GM13976 (cell line): ENCODE data around the gene NUP160.

Experiments used
- DNase-seq: peaks from one replicate; pipeline ENCODE4 v3.0.0; 2012; ENCODE audit warnings: low spot score
- in situ Hi-C: fragments of 300-500 bp; cut with MboI; formaldehyde crosslinking; loops from one replicate; pipeline ENCODE4 v1.12.0; 2022; ENCODE audit warnings: low sequenced_read_pairs, mixed read lengths, inconsistent platforms; ENCODE audit not compliant: unreplicated experiment
- TF ChIP-seq, protein P1 (sequence below): IDR thresholded peaks from 2 replicates; pipeline ENCODE4 v1.5.1; 2012; ENCODE audit warnings: borderline replicate concordance, mild to moderate bottlenecking; ENCODE audit not compliant: insufficient read depth; ENCODE audit errors: extremely low read depth, missing control alignments, control extremely low read depth

NUP160 gene

DNA sequence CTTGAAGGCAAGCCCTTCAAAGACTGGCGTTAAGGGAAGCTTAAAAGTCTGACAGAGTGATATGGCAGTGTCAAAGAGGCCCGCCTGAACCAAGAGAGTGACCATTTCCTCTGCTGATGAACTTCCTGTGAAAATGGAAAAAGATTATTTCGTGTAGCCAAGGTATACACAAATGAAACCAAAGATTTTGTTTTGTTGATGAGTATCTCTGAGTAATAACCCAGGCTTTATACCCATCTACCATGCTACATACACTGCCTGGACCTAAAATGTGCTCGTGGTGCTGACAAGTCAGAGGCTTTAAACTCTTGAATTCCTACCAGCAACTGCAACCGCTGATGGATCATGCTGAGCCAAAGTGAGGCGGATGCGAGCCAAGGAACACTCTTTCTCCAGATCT lies 60.0 kb downstream of the NUP160 start:
- TF ChIP-seq, protein P1, sequence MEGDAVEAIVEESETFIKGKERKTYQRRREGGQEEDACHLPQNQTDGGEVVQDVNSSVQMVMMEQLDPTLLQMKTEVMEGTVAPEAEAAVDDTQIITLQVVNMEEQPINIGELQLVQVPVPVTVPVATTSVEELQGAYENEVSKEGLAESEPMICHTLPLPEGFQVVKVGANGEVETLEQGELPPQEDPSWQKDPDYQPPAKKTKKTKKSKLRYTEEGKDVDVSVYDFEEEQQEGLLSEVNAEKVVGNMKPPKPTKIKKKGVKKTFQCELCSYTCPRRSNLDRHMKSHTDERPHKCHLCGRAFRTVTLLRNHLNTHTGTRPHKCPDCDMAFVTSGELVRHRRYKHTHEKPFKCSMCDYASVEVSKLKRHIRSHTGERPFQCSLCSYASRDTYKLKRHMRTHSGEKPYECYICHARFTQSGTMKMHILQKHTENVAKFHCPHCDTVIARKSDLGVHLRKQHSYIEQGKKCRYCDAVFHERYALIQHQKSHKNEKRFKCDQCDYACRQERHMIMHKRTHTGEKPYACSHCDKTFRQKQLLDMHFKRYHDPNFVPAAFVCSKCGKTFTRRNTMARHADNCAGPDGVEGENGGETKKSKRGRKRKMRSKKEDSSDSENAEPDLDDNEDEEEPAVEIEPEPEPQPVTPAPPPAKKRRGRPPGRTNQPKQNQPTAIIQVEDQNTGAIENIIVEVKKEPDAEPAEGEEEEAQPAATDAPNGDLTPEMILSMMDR = no peak
- no peak for DNase-seq
- in situ Hi-C loops = no loop called here

GRCh38 chr11:47786373-47786772 lies 61.8 kb downstream of the NUP160 start:
- DNase-seq = no peak
- TF ChIP-seq, protein P1 = no peak
- in situ Hi-C loops = no loop called here

DNA sequence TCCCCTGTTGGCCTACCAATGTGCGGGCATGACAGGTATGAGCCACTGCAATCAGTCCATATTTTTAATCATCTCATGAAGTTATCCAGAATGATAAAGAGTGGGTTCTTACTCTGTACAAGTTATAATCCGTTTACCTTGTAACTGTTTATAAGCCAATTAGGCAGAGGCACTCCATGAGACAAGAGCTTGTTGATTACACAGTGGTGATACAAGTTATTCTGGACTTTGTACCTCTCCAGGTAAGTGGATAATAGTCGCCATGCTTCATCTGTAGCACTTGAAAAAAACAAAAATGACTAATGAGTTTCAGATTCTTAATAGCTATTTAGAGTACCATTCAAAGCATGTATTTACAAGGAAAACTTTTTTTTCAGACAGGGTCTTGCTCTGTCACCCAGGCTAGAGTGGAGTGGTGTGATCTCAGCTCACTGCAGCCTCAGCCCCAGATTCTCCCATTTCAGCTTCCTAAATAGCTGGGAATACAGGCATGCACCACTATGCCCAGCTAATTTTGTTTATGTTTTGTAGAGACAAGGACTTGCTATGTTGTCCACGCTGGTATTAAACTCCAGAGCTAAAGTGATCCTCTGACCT lies 63.3 kb downstream of the NUP160 start:
- in situ Hi-C loops = no loop called here
- no peak for DNase-seq
- TF ChIP-seq, protein P1 = no peak

GRCh38 chr11:47783087-47783610 lies 65.0 kb downstream of the NUP160 start:
- DNase-seq = no peak
- TF ChIP-seq, protein P1 = no peak
- in situ Hi-C loops = no loop called here

- DNase-seq = no peak
- in situ Hi-C loops = no loop called here
- TF ChIP-seq, protein P1 = no peak
Observed at GRCh38 chr11:47778878-47779483, 69.2 kb downstream of the NUP160 start.

DNA sequence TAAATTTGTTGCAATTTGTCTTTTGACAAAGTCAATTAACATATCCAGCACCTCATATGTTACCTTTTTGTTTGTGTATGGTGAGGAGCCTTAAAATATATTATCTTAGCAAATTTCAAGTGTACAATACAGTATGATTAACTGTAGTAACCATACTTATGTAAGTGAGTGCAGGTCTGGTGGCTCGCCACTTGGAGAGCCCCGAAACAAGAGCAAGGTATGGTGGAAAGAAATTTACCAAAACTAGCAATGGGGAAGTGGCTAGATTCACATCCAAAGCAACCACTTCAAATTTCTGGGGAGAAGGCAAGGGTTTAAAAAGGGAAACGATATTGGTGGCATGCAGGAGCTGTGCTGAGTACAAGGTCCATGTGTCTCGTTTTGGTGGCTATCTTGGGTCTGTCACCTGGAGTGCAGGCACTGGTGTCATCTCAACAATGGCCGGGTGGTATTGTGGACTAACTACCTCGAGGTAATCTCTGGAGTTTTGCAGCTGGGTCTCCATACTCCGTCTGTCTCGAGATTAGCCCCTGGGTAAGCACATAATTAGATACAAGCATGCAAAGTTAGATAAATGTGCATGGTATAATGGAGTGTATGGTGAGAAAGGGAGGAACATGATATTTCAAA lies 72.8 kb downstream of the NUP160 start:
- DNase-seq = no peak
- TF ChIP-seq, protein P1 = no peak
- in situ Hi-C loops = no loop called here
